Measurements from ENCODE around the gene KIF26B.

DNA sequence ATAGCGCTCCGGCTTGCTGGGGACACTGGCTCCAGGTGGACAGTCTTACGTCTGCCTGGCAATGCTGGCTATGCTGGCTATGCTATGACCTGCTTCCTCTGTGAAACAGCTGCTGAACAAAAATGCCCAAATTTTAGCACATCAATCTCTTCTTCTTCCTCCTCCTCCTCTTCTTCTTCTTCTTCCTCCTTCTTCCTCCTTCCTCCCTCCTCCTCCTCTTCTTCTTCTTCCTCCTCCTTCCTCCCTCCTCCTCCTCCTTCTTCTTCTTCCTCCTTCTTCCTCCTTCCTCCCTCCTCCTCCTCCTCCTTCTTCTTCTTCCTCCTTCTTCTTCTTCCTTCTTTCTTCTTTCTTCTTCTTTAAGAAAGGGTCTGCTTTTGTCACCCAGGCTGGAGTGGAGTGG, 401.3 kb downstream of the KIF26B start:
- TF ChIP-seq, protein P1, sequence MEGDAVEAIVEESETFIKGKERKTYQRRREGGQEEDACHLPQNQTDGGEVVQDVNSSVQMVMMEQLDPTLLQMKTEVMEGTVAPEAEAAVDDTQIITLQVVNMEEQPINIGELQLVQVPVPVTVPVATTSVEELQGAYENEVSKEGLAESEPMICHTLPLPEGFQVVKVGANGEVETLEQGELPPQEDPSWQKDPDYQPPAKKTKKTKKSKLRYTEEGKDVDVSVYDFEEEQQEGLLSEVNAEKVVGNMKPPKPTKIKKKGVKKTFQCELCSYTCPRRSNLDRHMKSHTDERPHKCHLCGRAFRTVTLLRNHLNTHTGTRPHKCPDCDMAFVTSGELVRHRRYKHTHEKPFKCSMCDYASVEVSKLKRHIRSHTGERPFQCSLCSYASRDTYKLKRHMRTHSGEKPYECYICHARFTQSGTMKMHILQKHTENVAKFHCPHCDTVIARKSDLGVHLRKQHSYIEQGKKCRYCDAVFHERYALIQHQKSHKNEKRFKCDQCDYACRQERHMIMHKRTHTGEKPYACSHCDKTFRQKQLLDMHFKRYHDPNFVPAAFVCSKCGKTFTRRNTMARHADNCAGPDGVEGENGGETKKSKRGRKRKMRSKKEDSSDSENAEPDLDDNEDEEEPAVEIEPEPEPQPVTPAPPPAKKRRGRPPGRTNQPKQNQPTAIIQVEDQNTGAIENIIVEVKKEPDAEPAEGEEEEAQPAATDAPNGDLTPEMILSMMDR (conservative IDR thresholded peaks at IDR 0.05; ENCODE audit: low read depth, low read length), result no peak
- TF ChIP-seq POLR2A (IDR thresholded peaks at IDR 0.05; ENCODE audit: low read depth, low read length), result no peak
- TF ChIP-seq CEBPB (IDR thresholded peaks at IDR 0.05; ENCODE audit: low read depth, low read length), result no peak
- no peak for TF ChIP-seq RAD21 (IDR thresholded peaks at IDR 0.05; ENCODE audit: low read length)
- TF ChIP-seq MAFK (IDR thresholded peaks at IDR 0.05; ENCODE audit: low read depth, low read length), result no peak
- TF ChIP-seq MXI1 (IDR thresholded peaks at IDR 0.05; ENCODE audit: borderline replicate concordance, low read depth, low read length), result no peak
- no peak for TF ChIP-seq RFX5 (IDR thresholded peaks at IDR 0.05; ENCODE audit: low read depth, low read length)
- TF ChIP-seq SMC3 (IDR thresholded peaks at IDR 0.05; ENCODE audit: low read depth, low read length), result no peak
- TF ChIP-seq RCOR1 (IDR thresholded peaks at IDR 0.05; ENCODE audit: insufficient replicate concordance, low read length), result no peak
- TF ChIP-seq, protein P2, sequence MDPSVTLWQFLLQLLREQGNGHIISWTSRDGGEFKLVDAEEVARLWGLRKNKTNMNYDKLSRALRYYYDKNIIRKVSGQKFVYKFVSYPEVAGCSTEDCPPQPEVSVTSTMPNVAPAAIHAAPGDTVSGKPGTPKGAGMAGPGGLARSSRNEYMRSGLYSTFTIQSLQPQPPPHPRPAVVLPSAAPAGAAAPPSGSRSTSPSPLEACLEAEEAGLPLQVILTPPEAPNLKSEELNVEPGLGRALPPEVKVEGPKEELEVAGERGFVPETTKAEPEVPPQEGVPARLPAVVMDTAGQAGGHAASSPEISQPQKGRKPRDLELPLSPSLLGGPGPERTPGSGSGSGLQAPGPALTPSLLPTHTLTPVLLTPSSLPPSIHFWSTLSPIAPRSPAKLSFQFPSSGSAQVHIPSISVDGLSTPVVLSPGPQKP (IDR thresholded peaks at IDR 0.05; ENCODE audit: borderline replicate concordance, low read depth, low read length), result no peak
- no peak for TF ChIP-seq MAZ (IDR thresholded peaks at IDR 0.05; ENCODE audit: borderline replicate concordance, low read depth, low read length)
- TF ChIP-seq, protein P3, sequence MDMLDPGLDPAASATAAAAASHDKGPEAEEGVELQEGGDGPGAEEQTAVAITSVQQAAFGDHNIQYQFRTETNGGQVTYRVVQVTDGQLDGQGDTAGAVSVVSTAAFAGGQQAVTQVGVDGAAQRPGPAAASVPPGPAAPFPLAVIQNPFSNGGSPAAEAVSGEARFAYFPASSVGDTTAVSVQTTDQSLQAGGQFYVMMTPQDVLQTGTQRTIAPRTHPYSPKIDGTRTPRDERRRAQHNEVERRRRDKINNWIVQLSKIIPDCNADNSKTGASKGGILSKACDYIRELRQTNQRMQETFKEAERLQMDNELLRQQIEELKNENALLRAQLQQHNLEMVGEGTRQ (IDR thresholded peaks at IDR 0.05; ENCODE audit: low read depth, low read length), result no peak
- no peak for TF ChIP-seq NFE2L2 (IDR thresholded peaks at IDR 0.05; ENCODE audit: low read depth, low read length)

Measured in IMR-90 (cell line).